ENCODE data around the gene COLEC12. TPM values are rescaled to one million over a fixed set of nuclear protein-coding genes. Genes with fewer than 3 reads are reported as not detected.

Gene COLEC12
- total RNA-seq, 1 donor from 2014 or later = 13.5 TPM

- no peak for DNase-seq (ENCODE audit: low read depth, low spot score)
Measured at GRCh38 chr18:390741-391478, 109.6 kb downstream of the COLEC12 start.

DNA sequence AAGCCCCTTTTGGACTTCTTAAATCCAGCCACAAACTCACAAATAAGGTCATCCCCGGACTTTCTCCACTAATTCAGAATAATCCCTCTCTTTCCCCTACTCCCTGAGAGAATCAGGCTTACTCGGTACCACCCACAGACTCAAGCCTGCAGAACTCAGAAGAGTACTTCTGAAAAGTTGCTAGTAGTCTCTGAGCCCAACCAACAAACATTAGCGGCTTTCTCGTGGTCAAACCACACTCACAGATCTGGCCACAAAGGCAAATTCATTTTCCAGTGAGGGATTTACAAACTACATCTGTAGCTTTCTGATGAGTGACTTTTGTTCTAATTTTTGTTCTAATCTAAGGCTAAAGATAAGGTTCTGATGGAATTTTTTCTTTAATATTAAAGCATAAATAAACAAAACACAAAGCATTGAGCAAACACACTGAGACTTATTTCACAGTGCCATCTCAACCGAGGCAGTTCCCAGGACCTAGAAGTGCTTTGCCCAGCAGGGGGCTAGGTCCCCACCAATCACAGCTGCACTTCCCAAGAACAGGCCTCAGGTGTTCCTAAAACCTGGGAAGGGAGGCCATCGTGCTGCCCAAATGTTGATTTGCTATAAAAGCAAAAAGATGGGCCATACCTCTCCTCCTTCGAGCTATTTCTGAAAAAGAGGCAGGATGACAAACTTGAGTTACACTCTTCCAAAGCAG lies 110.7 kb downstream of the COLEC12 start:
- no peak for DNase-seq (ENCODE audit: low read depth, low spot score)

- no peak for DNase-seq (ENCODE audit: low read depth, low spot score)
Measured at GRCh38 chr18:388200-388599, 112.3 kb downstream of the COLEC12 start.

DNA sequence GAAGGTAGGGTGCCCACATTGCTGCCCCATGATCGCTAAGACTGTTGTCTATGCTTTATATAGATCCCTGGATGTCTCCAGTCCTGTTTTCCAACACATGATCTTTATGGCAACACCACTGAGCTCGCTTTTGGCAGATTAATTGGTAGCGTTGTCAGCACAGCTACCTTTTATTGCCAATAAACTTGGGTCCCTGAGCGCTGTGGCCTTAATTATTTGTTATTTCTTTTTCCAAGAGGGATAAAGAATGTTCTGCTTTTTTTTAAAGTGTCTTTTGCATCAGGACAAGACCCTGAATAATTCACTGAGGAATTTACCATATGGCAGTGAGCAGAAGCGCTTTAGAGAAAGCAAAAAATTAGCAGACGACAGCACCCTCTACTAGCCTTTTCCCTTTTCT lies 113.5 kb downstream of the COLEC12 start:
- no peak for DNase-seq (ENCODE audit: low read depth, low spot score)

DNA sequence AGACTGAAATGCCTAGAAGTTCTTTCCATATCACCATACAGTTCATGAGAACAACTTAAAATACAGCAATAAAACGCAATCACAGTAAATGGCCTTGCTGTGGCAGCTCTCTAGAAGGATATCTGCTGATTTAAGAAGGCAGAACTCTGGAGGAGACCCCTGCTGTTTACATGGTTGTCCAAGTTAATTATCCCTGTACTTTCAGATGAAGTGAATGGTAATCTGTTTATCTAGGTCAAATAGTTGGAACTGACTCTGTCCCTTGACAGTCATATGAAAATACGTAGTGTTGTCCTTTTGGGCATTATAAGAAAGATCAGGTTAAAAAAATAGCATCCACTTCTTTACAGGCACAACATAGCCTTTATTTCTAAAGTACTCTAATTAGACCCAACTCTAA lies 115.6 kb downstream of the COLEC12 start:
- no peak for DNase-seq (ENCODE audit: low read depth, low spot score)

GRCh38 chr18:383135-383534 lies 117.4 kb downstream of the COLEC12 start:
- no peak for DNase-seq (ENCODE audit: low read depth, low spot score)

- no peak for DNase-seq (ENCODE audit: low read depth, low spot score)
Measured at GRCh38 chr18:382423-382984, 118.0 kb downstream of the COLEC12 start.

DNA sequence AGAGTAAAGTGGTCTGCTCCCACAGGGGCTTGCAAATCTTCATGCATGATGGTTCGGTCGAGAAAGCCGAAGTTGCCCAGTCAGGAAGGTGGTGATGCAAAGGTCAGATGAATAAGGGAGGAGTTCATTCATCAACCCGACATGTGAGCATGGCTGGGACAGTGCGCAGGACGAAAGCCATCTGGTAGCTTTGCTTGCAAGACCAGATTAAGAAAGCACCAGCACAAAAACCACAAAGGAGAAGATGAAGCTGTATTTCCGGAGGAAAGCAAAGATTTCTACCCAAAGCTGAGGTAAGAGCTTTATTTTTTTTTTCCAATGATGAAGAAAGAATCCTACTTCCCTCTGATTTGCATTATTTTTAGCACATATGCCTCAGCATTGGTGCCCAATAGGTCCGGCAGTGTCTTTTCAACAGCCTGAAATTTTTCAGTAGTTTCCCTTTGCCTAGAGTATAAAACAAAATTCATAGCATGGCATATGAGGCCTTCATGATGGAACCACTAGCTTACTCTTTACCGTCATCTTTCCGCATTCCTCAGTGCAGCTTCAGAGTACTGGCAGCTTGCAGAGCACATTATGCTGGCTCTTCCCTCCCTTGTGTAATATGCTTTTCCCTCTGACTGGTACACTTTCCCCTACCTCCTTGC lies 120.7 kb downstream of the COLEC12 start:
- no peak for DNase-seq (ENCODE audit: low read depth, low spot score)

GRCh38 chr18:378079-378478 lies 122.4 kb downstream of the COLEC12 start:
- DNase-seq (ENCODE audit: low read depth, low spot score) = no peak

GRCh38 chr18:377088-377487 lies 123.4 kb downstream of the COLEC12 start:
- DNase-seq (ENCODE audit: low read depth, low spot score) = no peak

- DNase-seq (ENCODE audit: low read depth, low spot score) = no peak
Measured at GRCh38 chr18:376311-376710, 124.2 kb downstream of the COLEC12 start.

- DNase-seq (ENCODE audit: low read depth, low spot score) = no peak
Measured at GRCh38 chr18:374721-375168, 125.8 kb downstream of the COLEC12 start.

- no peak for DNase-seq (ENCODE audit: low read depth, low spot score)
Measured at GRCh38 chr18:373780-374179, 126.7 kb downstream of the COLEC12 start.

DNA sequence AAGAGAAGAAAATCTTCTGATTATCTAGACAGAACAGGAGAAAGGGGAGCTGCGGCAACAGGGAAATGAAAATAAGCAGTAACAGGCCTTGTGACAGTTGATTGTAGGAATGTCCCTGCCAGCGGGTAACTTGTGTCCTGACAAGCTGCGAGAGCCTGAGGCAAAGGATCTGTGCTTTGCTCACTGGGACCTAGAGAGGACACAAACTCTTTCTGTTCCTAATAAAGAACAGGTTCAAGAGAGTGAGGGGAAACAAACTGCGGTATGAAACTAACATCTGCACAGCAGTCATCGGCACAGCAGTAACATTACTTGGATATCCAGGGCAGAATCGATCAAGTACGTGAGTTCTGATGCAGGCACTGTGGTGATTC lies 128.9 kb downstream of the COLEC12 start:
- DNase-seq (ENCODE audit: low read depth, low spot score) = no peak

DNA sequence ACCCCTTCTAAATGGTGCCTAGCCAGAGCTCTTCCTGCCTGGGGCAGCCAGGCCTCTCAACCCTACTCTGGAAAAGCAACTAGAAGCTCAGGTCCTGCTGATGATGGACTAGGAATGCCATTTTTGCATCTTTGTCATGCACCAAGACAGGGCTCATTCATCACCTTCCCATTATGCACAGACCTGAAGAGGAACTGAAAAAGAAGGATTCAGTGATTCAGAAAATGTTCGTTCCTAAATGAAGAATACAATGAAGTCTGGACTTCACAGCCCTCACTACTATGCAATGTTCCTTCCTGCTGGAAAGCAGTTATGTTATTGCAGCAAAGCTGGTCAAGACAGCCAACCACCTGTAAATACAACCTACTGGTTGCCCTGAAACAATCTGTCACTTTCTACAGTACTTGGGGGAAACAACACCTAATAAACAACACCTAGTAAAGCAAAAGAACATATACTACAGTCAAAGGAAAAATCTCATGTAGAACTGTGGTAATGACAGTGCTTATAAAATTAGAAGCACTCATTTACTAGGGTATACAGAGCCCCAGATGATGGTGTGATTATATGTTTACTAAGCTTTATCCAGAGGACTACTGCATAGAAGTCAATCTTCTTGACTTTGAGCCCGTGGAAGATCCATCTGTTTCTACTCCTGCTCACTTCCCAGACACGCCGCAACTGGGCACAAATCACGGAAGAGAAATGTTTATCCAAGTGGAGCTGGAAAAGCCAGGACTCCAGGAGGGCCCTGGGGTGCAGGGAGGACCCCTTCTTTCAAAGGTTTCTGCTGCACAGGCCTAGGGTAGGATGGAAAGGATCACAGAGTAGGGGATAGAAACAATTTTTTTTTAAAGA lies 129.5 kb downstream of the COLEC12 start:
- no peak for DNase-seq (ENCODE audit: low read depth, low spot score)

DNA sequence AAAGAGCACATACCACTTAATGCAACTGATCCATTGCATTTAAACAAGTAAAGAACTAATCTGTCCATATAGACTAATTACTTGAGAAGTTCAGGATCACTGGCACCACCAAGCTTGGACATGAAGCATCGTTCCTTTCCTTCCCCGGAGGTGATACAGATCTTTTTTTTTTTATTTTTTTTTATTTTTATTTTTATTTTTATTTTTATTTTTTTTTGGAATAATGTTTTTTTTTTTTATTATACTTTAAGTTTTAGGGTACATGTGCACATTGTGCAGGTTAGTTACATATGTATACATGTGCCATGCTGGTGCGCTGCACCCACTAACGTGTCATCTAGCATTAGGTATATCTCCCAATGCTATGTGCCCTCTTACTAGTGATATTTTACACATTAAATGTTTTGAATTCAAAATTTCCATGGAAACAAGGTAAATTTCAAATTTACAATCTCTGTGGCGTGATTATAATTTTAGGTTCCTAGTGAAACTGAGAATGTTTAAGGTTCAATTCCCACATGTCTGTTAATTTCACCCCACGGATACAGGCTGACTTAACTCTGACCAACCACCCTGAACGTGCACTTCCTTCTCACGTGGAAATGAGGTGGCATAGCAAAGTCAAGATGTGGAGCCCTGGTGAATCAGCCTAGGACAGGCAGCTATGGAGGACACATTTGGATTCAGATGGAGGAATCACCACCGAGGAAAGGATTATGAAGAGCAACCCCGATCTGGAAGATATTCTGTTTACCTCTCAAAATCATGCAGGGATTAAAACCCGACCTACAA lies 131.1 kb downstream of the COLEC12 start:
- DNase-seq (ENCODE audit: low read depth, low spot score) = no peak

GRCh38 chr18:366466-367061 lies 133.9 kb downstream of the COLEC12 start:
- no peak for DNase-seq (ENCODE audit: low read depth, low spot score)

GRCh38 chr18:365651-366050 lies 134.8 kb downstream of the COLEC12 start:
- no peak for DNase-seq (ENCODE audit: low read depth, low spot score)

DNA sequence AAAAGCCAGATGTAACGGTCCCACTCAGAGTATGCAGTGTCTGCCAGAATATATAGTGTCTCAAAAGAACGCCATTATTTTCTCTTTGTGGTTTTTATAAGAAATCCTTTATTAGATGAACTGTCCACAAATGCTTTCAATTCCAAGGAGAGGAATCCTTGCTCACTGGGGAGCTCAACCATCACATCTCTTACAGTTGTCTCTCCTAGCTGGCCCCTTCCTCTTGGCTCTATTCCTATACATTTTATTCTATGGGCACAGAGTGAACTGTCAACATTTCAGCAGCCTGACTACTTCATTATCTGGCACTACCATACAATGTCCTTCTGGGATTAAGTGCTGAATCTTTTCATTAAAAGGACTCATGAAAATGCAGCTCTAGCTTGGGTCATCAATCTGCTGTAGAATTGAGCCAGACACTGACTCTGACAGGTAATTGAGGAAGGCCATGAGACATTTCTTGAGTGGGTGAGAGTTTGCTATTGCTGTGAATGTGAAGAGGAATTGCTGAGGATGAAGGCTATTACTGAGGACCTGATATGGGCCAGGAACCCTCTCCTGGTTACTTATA lies 136.2 kb downstream of the COLEC12 start:
- no peak for DNase-seq (ENCODE audit: low read depth, low spot score)

Data from pulmonary artery endothelial cell (primary cell).